ENCODE data around the gene FLNB. TPM values are rescaled to one million over a fixed set of nuclear protein-coding genes. Genes with fewer than 3 reads are reported as not detected.

Gene FLNB
- polyA plus RNA-seq, 1 donor from 2014 or later, result 10.3 TPM

DNA sequence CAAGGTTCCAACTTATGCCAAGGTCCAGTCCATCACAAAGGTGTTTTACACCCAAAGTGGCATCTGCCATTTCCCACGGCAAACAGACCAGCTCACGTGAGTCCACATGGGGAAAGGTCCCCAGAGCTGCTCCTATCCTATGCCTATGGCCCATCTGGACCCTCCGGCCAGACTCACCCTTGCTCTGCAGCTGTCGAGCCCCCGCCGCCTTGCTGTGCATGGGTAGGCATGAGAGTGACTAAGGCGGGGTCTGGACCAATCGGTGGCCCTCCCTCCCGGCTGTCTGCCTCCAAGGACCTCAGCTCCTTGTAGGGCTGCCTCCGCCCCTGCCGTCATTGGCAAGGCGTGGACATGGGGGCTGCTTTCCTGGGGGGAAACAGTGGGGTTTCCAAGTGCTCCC lies 175.7 kb downstream of the FLNB start:
- Histone ChIP-seq H3K79me2 (replicated peaks; ENCODE audit: insufficient read depth, low read length) (no peaks in the 10 kb centered on the region), H3K4me3 (ENCODE audit: low read length) (no peak overlapping the region), H3F3A (ENCODE audit: insufficient read depth, low read length, poor library complexity, severe bottlenecking) (no peaks in the 10 kb centered on the region), H3K9ac (ENCODE audit: low read length) (no peak overlapping the region), H3K9me2 (ENCODE audit: insufficient read depth, low read length) (no peaks in the 10 kb centered on the region), H2AFZ (ENCODE audit: low read depth, low read length) (no peak overlapping the region), H3K9me3 (ENCODE audit: low read length) (no peaks in the 10 kb centered on the region), H3K36me3 (ENCODE audit: insufficient read depth, low read length) (no peaks in the 10 kb centered on the region), H3K4me2 (ENCODE audit: low read length) (no peak overlapping the region), H4K20me1 (ENCODE audit: insufficient read depth) (no peaks in the 10 kb centered on the region), H3K27ac (ENCODE audit: low read length) (no peak overlapping the region), H3K27me3 (ENCODE audit: insufficient read depth, low read depth, low read length) (no peaks in the 10 kb centered on the region)
- TF ChIP-seq MXI1 (conservative IDR thresholded peaks at IDR 0.05; ENCODE audit: poor library complexity, severe bottlenecking), result no peak
- TF ChIP-seq, protein P1, sequence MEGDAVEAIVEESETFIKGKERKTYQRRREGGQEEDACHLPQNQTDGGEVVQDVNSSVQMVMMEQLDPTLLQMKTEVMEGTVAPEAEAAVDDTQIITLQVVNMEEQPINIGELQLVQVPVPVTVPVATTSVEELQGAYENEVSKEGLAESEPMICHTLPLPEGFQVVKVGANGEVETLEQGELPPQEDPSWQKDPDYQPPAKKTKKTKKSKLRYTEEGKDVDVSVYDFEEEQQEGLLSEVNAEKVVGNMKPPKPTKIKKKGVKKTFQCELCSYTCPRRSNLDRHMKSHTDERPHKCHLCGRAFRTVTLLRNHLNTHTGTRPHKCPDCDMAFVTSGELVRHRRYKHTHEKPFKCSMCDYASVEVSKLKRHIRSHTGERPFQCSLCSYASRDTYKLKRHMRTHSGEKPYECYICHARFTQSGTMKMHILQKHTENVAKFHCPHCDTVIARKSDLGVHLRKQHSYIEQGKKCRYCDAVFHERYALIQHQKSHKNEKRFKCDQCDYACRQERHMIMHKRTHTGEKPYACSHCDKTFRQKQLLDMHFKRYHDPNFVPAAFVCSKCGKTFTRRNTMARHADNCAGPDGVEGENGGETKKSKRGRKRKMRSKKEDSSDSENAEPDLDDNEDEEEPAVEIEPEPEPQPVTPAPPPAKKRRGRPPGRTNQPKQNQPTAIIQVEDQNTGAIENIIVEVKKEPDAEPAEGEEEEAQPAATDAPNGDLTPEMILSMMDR (IDR thresholded peaks at IDR 0.05; ENCODE audit: poor library complexity, severe bottlenecking), result no peak
- no peak for TF ChIP-seq POLR2AphosphoS5 (IDR thresholded peaks at IDR 0.05)
- no peak for TF ChIP-seq TAF1 (IDR thresholded peaks at IDR 0.05; ENCODE audit: low read depth)
- no peak for TF ChIP-seq SMC3 (conservative IDR thresholded peaks at IDR 0.05; ENCODE audit: poor library complexity)
- no peak for TF ChIP-seq RAD21 (conservative IDR thresholded peaks at IDR 0.05)
- TF ChIP-seq EP300 (conservative IDR thresholded peaks at IDR 0.05; ENCODE audit: poor library complexity, severe bottlenecking), result no peak

DNA sequence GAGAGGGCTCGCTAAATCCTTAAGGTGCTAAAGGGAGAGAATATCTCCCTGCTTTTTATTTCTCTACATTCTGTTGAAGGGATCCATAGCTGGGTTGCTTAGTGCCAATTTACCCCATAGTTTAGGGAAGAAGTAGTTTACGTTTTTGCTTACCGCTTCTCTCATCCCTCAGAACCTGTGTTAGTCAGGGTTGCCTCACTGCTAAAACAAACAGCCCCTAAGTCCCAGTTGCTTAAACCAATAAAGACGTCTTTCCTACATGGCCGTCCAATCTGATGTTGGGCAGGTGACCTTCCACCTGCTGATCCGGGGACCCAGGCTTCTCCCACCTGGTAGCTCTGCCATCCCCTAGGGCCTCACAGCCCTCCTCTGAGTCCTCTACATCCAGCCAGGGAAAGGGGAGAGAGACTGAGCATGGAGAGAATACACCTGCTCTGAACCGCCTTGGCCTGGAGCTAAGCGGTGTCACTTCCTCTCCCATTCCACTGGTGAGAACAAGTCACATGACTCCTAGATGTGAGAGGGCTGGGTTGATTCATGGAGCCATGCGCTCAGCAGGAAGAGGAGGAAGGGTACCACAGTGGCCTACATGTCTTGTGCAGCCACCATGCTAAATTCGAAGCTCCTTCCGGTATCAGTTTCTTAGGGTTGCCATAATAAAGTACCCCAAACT lies 176.2 kb downstream of the FLNB start:
- Histone ChIP-seq H3K79me2 (replicated peaks; ENCODE audit: insufficient read depth, low read length) (no peaks in the 10 kb centered on the region), H3K9ac (ENCODE audit: low read length) (no peak overlapping the region), H3K27ac (ENCODE audit: low read length) (no peak overlapping the region), H3K4me3 (ENCODE audit: low read length) (no peak overlapping the region), H2AFZ (ENCODE audit: low read depth, low read length) (no peak overlapping the region), H3K9me3 (ENCODE audit: low read length) (no peaks in the 10 kb centered on the region), H3K27me3 (ENCODE audit: insufficient read depth, low read depth, low read length) (no peaks in the 10 kb centered on the region), H3K4me2 (ENCODE audit: low read length) (no peak overlapping the region), H3K9me2 (ENCODE audit: insufficient read depth, low read length) (no peaks in the 10 kb centered on the region), H3F3A (ENCODE audit: insufficient read depth, low read length, poor library complexity, severe bottlenecking) (no peaks in the 10 kb centered on the region), H3K36me3 (ENCODE audit: insufficient read depth, low read length) (no peaks in the 10 kb centered on the region), H4K20me1 (ENCODE audit: insufficient read depth) (no peaks in the 10 kb centered on the region)
- TF ChIP-seq SMC3 (conservative IDR thresholded peaks at IDR 0.05; ENCODE audit: poor library complexity) (no peak), POLR2AphosphoS5 (IDR thresholded peaks at IDR 0.05) (no peak), EP300 (conservative IDR thresholded peaks at IDR 0.05; ENCODE audit: poor library complexity, severe bottlenecking) (no peak), MXI1 (conservative IDR thresholded peaks at IDR 0.05; ENCODE audit: poor library complexity, severe bottlenecking) (no peak), TAF1 (IDR thresholded peaks at IDR 0.05; ENCODE audit: low read depth) (no peak), RAD21 (conservative IDR thresholded peaks at IDR 0.05) (no peak)
- TF ChIP-seq, protein P1 (IDR thresholded peaks at IDR 0.05; ENCODE audit: poor library complexity, severe bottlenecking), result no peak
- TF ChIP-seq, protein P2, sequence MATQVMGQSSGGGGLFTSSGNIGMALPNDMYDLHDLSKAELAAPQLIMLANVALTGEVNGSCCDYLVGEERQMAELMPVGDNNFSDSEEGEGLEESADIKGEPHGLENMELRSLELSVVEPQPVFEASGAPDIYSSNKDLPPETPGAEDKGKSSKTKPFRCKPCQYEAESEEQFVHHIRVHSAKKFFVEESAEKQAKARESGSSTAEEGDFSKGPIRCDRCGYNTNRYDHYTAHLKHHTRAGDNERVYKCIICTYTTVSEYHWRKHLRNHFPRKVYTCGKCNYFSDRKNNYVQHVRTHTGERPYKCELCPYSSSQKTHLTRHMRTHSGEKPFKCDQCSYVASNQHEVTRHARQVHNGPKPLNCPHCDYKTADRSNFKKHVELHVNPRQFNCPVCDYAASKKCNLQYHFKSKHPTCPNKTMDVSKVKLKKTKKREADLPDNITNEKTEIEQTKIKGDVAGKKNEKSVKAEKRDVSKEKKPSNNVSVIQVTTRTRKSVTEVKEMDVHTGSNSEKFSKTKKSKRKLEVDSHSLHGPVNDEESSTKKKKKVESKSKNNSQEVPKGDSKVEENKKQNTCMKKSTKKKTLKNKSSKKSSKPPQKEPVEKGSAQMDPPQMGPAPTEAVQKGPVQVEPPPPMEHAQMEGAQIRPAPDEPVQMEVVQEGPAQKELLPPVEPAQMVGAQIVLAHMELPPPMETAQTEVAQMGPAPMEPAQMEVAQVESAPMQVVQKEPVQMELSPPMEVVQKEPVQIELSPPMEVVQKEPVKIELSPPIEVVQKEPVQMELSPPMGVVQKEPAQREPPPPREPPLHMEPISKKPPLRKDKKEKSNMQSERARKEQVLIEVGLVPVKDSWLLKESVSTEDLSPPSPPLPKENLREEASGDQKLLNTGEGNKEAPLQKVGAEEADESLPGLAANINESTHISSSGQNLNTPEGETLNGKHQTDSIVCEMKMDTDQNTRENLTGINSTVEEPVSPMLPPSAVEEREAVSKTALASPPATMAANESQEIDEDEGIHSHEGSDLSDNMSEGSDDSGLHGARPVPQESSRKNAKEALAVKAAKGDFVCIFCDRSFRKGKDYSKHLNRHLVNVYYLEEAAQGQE (IDR thresholded peaks at IDR 0.05; ENCODE audit: borderline replicate concordance), result no peak
